GM23338 (cell line): ENCODE measurements around the gene MGME1. TPM values are rescaled to one million over a fixed set of nuclear protein-coding genes. Genes with fewer than 3 reads are reported as not detected.

Experiments
- ATAC-seq: fragments of 200-7000 bp; cut with Tn5 transposase; 3 replicates; pipeline ENCODE4 v1.9.1; 2020
- DNase-seq: peaks from one replicate; pipeline ENCODE4 v3.0.0-alpha.2; 2015; ENCODE audit warnings: low spot score
- H2AFZ ChIP-seq: fragments of 200-600 bp; sonication (generic); 2 replicates; pipeline ENCODE4 v1.8.0; 2016; ENCODE audit warnings: antibody characterized with exemption, mild to moderate bottlenecking, moderate library complexity
- H3F3A ChIP-seq: fragments of 200-600 bp; sonication (generic); replicated peaks from 2 replicates; pipeline ENCODE4 v1.8.0; 2017; ENCODE audit warnings: antibody characterized with exemption, mixed run types, low read depth
- H3K27ac ChIP-seq: fragments of 200-600 bp; sonication (generic); 2 replicates; pipeline ENCODE4 v1.6.1; 2016; ENCODE audit warnings: low read depth
- H3K27me3 ChIP-seq: fragments of 200-600 bp; sonication (generic); 2 replicates; pipeline ENCODE4 v1.8.0; 2016; ENCODE audit warnings: mild to moderate bottlenecking, mixed run types, moderate library complexity; ENCODE audit not compliant: insufficient read depth
- H3K36me3 ChIP-seq: fragments of 200-600 bp; sonication (generic); 2 replicates; pipeline ENCODE4 v1.8.0; 2016; ENCODE audit warnings: mild to moderate bottlenecking; ENCODE audit not compliant: insufficient read depth
- H3K4me1 ChIP-seq: fragments of 200-600 bp; sonication (generic); 2 replicates; pipeline ENCODE4 v1.8.0; 2016; ENCODE audit warnings: mild to moderate bottlenecking, moderate library complexity; ENCODE audit not compliant: insufficient read depth
- H3K4me2 ChIP-seq: fragments of 200-600 bp; sonication (generic); 2 replicates; pipeline ENCODE4 v1.7.1; 2017; ENCODE audit warnings: mixed run types
- H3K4me3 ChIP-seq: fragments of 200-600 bp; sonication (generic); 2 replicates; pipeline ENCODE4 v1.6.1; 2016; ENCODE audit warnings: mixed run types
- H3K79me2 ChIP-seq: fragments of 200-600 bp; sonication (generic); replicated peaks from 2 replicates; pipeline ENCODE4 v1.8.0; 2017; ENCODE audit warnings: mild to moderate bottlenecking; ENCODE audit not compliant: insufficient read depth
- H3K9me2 ChIP-seq: fragments of 200-600 bp; sonication (generic); 2 replicates; pipeline ENCODE4 v1.8.0; 2017; ENCODE audit not compliant: insufficient read depth
- H4K20me1 ChIP-seq: fragments of 200-600 bp; sonication (generic); replicated peaks from 2 replicates; pipeline ENCODE4 v1.8.0; 2017; ENCODE audit warnings: mild to moderate bottlenecking; ENCODE audit not compliant: insufficient read depth
- H3K27ac Mint-ChIP-seq: 2 replicates; pipeline ENCODE4 v1.8.0; 2020; ENCODE audit warnings: inconsistent platforms, mild to moderate bottlenecking, moderate library complexity, mixed read lengths
- H3K27me3 Mint-ChIP-seq: 3 replicates; pipeline ENCODE4 v1.8.0; 2022; ENCODE audit warnings: low read depth, mild to moderate bottlenecking, moderate library complexity, mixed read lengths, inconsistent platforms; ENCODE audit not compliant: insufficient read depth, poor library complexity
- H3K36me3 Mint-ChIP-seq: 3 replicates; pipeline ENCODE4 v1.8.0; 2021; ENCODE audit warnings: low read depth, mild to moderate bottlenecking, inconsistent platforms, moderate library complexity, mixed read lengths
- H3K4me1 Mint-ChIP-seq: 3 replicates; pipeline ENCODE4 v1.8.0; 2020; ENCODE audit warnings: mild to moderate bottlenecking, inconsistent platforms, mixed read lengths
- H3K4me3 Mint-ChIP-seq: 3 replicates; pipeline ENCODE4 v1.8.0; 2021; ENCODE audit warnings: moderate library complexity, mild to moderate bottlenecking, inconsistent platforms, mixed read lengths
- H3K9me3 Mint-ChIP-seq: 3 replicates; pipeline ENCODE4 v1.8.0; 2020; ENCODE audit warnings: moderate library complexity, mild to moderate bottlenecking, inconsistent platforms, mixed read lengths
- CREB1 ChIP-seq: fragments of 250-450 bp; sonication (Bioruptor Pico); IDR thresholded peaks from 2 replicates; pipeline ENCODE4 v1.5.0; 2020; ENCODE audit warnings: low read depth, mild to moderate bottlenecking, moderate library complexity
- EZH2 ChIP-seq: fragments of 200-600 bp; sonication (generic); IDR thresholded peaks from one replicate; pipeline ENCODE4 v1.8.0; 2017; ENCODE audit warnings: antibody characterized with exemption, mild to moderate bottlenecking, low read depth; ENCODE audit not compliant: unreplicated experiment
- EZH2phosphoT487 ChIP-seq: fragments of 200-600 bp; sonication (generic); IDR thresholded peaks from one replicate; pipeline ENCODE4 v1.8.1; 2018; ENCODE audit warnings: antibody characterized with exemption; ENCODE audit not compliant: unreplicated experiment
- JUNB ChIP-seq: IDR thresholded peaks from one replicate; pipeline ENCODE4 v1.6.1; 2016; ENCODE audit warnings: antibody characterized with exemption; ENCODE audit not compliant: unreplicated experiment
- NANOG ChIP-seq: IDR thresholded peaks from 2 replicates; pipeline ENCODE4 v1.6.1; 2016; ENCODE audit warnings: antibody characterized with exemption, borderline replicate concordance
- POLR2AphosphoS5 ChIP-seq: IDR thresholded peaks from 2 replicates; pipeline ENCODE4 v1.6.1; 2016; ENCODE audit warnings: antibody characterized with exemption, low read depth
- STAT1 ChIP-seq: IDR thresholded peaks from one replicate; pipeline ENCODE4 v1.6.1; 2016; ENCODE audit warnings: antibody characterized with exemption; ENCODE audit not compliant: unreplicated experiment
- ZNF114 ChIP-seq: fragments of 250-450 bp; sonication (Bioruptor Pico); IDR thresholded peaks from 2 replicates; pipeline ENCODE4 v1.5.0; 2020; ENCODE audit warnings: mild to moderate bottlenecking, moderate library complexity
- ZNF331 ChIP-seq: fragments of 250-450 bp; sonication (Bioruptor Pico); IDR thresholded peaks from 2 replicates; pipeline ENCODE4 v1.5.0; 2020; ENCODE audit warnings: low read depth, mild to moderate bottlenecking, moderate library complexity
- ZNF462 ChIP-seq: fragments of 250-450 bp; sonication (Bioruptor Pico); IDR thresholded peaks from 2 replicates; pipeline ENCODE4 v1.5.0; 2020; ENCODE audit warnings: mild to moderate bottlenecking, moderate library complexity
- polyA plus RNA-seq: library from polyadenylated mRNA; unstranded; fragments of >200 nt; fragmentation: Nextera tagmentation; extraction: Ambion mirVana; gene quantifications from 2 replicates; pipeline ENCODE4 v1.2.1, GENCODE V29; 2016
- total RNA-seq: library from RNA; depleted of rRNA; stranded (reverse); fragments of >200 nt; shearing (Covaris generic); gene quantifications from 2 replicates; pipeline ENCODE4 v1.2.3, GENCODE V29; 2014
- TF ChIP-seq, protein P1 (sequence below), 2 experiments: fragments of 200-600 bp in 1 of 2; sonication (generic) in 1 of 2; conservative IDR thresholded peaks; 2 replicates each; pipeline versions ENCODE4 v1.5.1 to v1.6.1; 2016 to 2017; ENCODE audit warnings: antibody characterized with exemption in 2 of 2, low read depth in 2 of 2, mild to moderate bottlenecking in 2 of 2, moderate library complexity in 1 of 2
- TF ChIP-seq, protein P2 (sequence below): IDR thresholded peaks from 2 replicates; pipeline ENCODE4 v1.6.1; 2016; ENCODE audit warnings: antibody characterized with exemption
- TF ChIP-seq, protein P3 (sequence below): IDR thresholded peaks from one replicate; pipeline ENCODE4 v1.6.1; 2018; ENCODE audit warnings: antibody characterized with exemption; ENCODE audit not compliant: unreplicated experiment

Gene MGME1
- total and polyA plus RNA-seq, 2 experiments from 2014 or later: 43.1 to 56.9 TPM

GRCh38 chr20:18034039-18034438 lies 65.2 kb downstream of the MGME1 start:
- Histone ChIP-seq H4K20me1 (no peaks in the 10 kb centered on the region; the same call in 1 of the 2 replicates), H3K4me2 (no peak overlapping the region), H3K27me3 (no peaks in the 10 kb centered on the region), H2AFZ (no peak overlapping the region), H3F3A (0 out of 2 replicates have a peak, but pooled peaks cover 2% of the 10 kb centered on the region), H3K27ac (no peak overlapping the region), H3K9me2 (no peaks in the 10 kb centered on the region), H3K4me1 (peaks cover 6% of the 10 kb centered on the region; the same call in 1 of the 2 replicates), H3K79me2 (no peaks in the 10 kb centered on the region), H3K36me3 (peaks cover 4% of the 10 kb centered on the region; the same call in 1 of the 2 replicates), H3K4me3 (no peak overlapping the region)
- Mint-ChIP-seq H3K4me3 (no peak overlapping the region), H3K27me3 (peaks cover 4% of the 10 kb centered on the region), H3K36me3 (peaks cover 14% of the 10 kb centered on the region; the same call in 2 of the 3 replicates), H3K9me3 (no peaks in the 10 kb centered on the region; the same call in 2 of the 3 replicates), H3K4me1 (peaks cover 11% of the 10 kb centered on the region), H3K27ac (no peak overlapping the region)
- DNase-seq (no peak), ATAC-seq (no peak)
- TF ChIP-seq ZNF462 (no peak), ZNF114 (no peak), EZH2phosphoT487 (no peak), JUNB (no peak), NANOG (no peak), EZH2 (no peak), ZNF331 (CRISPR knock-in tag) (no peak), POLR2AphosphoS5 (no peak), CREB1 (CRISPR knock-in tag) (no peak), STAT1 (no peak)
- TF ChIP-seq, protein P1, sequence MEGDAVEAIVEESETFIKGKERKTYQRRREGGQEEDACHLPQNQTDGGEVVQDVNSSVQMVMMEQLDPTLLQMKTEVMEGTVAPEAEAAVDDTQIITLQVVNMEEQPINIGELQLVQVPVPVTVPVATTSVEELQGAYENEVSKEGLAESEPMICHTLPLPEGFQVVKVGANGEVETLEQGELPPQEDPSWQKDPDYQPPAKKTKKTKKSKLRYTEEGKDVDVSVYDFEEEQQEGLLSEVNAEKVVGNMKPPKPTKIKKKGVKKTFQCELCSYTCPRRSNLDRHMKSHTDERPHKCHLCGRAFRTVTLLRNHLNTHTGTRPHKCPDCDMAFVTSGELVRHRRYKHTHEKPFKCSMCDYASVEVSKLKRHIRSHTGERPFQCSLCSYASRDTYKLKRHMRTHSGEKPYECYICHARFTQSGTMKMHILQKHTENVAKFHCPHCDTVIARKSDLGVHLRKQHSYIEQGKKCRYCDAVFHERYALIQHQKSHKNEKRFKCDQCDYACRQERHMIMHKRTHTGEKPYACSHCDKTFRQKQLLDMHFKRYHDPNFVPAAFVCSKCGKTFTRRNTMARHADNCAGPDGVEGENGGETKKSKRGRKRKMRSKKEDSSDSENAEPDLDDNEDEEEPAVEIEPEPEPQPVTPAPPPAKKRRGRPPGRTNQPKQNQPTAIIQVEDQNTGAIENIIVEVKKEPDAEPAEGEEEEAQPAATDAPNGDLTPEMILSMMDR (conservative IDR thresholded peaks at IDR 0.05; ENCODE audit: low read depth in 2 of 2): no peak
- TF ChIP-seq, protein P2, sequence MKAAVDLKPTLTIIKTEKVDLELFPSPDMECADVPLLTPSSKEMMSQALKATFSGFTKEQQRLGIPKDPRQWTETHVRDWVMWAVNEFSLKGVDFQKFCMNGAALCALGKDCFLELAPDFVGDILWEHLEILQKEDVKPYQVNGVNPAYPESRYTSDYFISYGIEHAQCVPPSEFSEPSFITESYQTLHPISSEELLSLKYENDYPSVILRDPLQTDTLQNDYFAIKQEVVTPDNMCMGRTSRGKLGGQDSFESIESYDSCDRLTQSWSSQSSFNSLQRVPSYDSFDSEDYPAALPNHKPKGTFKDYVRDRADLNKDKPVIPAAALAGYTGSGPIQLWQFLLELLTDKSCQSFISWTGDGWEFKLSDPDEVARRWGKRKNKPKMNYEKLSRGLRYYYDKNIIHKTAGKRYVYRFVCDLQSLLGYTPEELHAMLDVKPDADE: no peak
- TF ChIP-seq, protein P3, sequence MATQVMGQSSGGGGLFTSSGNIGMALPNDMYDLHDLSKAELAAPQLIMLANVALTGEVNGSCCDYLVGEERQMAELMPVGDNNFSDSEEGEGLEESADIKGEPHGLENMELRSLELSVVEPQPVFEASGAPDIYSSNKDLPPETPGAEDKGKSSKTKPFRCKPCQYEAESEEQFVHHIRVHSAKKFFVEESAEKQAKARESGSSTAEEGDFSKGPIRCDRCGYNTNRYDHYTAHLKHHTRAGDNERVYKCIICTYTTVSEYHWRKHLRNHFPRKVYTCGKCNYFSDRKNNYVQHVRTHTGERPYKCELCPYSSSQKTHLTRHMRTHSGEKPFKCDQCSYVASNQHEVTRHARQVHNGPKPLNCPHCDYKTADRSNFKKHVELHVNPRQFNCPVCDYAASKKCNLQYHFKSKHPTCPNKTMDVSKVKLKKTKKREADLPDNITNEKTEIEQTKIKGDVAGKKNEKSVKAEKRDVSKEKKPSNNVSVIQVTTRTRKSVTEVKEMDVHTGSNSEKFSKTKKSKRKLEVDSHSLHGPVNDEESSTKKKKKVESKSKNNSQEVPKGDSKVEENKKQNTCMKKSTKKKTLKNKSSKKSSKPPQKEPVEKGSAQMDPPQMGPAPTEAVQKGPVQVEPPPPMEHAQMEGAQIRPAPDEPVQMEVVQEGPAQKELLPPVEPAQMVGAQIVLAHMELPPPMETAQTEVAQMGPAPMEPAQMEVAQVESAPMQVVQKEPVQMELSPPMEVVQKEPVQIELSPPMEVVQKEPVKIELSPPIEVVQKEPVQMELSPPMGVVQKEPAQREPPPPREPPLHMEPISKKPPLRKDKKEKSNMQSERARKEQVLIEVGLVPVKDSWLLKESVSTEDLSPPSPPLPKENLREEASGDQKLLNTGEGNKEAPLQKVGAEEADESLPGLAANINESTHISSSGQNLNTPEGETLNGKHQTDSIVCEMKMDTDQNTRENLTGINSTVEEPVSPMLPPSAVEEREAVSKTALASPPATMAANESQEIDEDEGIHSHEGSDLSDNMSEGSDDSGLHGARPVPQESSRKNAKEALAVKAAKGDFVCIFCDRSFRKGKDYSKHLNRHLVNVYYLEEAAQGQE: no peak
